Chondrocyte (in vitro differentiated cells): ENCODE data around the gene ABCA13. TPM values are rescaled to one million over a fixed set of nuclear protein-coding genes. Genes with fewer than 3 reads are reported as not detected.

Source experiments
- DNase-seq: peaks from one replicate; pipeline ENCODE4 v3.0.0; 2021; ENCODE audit warnings: mixed read lengths, low spot score
- H3K27ac Mint-ChIP-seq: one replicate; pipeline ENCODE4 v1.8.0; 2021; ENCODE audit warnings: mild to moderate bottlenecking, moderate library complexity, mixed read lengths; ENCODE audit not compliant: unreplicated experiment
- H3K27me3 Mint-ChIP-seq: 2 replicates; pipeline ENCODE4 v1.8.0; 2021; ENCODE audit warnings: low read depth, mixed read lengths
- H3K36me3 Mint-ChIP-seq: 2 replicates; pipeline ENCODE4 v1.8.0; 2021; ENCODE audit warnings: low read depth, mixed read lengths
- H3K4me1 Mint-ChIP-seq: 2 replicates; pipeline ENCODE4 v1.8.0; 2021; ENCODE audit warnings: low read depth, mild to moderate bottlenecking, mixed read lengths
- H3K4me3 Mint-ChIP-seq: one replicate; pipeline ENCODE4 v1.8.0; 2021; ENCODE audit warnings: mild to moderate bottlenecking, moderate library complexity, mixed read lengths; ENCODE audit not compliant: unreplicated experiment
- H3K9me3 Mint-ChIP-seq: 2 replicates; pipeline ENCODE4 v1.8.0; 2021; ENCODE audit warnings: low read depth, mixed read lengths
- total RNA-seq: library from RNA; stranded (reverse); gene quantifications from 3 replicates; pipeline ENCODE4 v1.2.1, GENCODE V29; 2021
- TF ChIP-seq, protein P1 (sequence below): fragments of 200-600 bp; sonication (generic); IDR thresholded peaks from 2 replicates; pipeline ENCODE4 v1.5.0; 2021; ENCODE audit warnings: antibody characterized with exemption, mild to moderate bottlenecking, moderate library complexity

ABCA13 gene
- total RNA-seq, 1 donor from 2014 or later: 0.07 TPM

- Mint-ChIP-seq H3K9me3 (peaks cover 8% of the 10 kb centered on the region), H3K4me3 (no peak overlapping the region), H3K36me3 (no peaks in the 10 kb centered on the region), H3K27ac (no peak overlapping the region), H3K4me1 (no peaks in the 10 kb centered on the region), H3K27me3 (peaks cover 5% of the 10 kb centered on the region)
- no peak for DNase-seq
- TF ChIP-seq, protein P1, sequence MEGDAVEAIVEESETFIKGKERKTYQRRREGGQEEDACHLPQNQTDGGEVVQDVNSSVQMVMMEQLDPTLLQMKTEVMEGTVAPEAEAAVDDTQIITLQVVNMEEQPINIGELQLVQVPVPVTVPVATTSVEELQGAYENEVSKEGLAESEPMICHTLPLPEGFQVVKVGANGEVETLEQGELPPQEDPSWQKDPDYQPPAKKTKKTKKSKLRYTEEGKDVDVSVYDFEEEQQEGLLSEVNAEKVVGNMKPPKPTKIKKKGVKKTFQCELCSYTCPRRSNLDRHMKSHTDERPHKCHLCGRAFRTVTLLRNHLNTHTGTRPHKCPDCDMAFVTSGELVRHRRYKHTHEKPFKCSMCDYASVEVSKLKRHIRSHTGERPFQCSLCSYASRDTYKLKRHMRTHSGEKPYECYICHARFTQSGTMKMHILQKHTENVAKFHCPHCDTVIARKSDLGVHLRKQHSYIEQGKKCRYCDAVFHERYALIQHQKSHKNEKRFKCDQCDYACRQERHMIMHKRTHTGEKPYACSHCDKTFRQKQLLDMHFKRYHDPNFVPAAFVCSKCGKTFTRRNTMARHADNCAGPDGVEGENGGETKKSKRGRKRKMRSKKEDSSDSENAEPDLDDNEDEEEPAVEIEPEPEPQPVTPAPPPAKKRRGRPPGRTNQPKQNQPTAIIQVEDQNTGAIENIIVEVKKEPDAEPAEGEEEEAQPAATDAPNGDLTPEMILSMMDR: no peak
These were observed 369.5 kb downstream of the ABCA13 start for GRCh38 chr7:48540746-48541145.

GRCh38 chr7:48548667-48549066, 377.4 kb downstream of the ABCA13 start:
- no peak for DNase-seq
- H3K4me1 Mint-ChIP-seq: no peaks in the 10 kb centered on the region
- TF ChIP-seq, protein P1: no peak
- no peak overlapping the region for H3K27ac Mint-ChIP-seq
- H3K9me3 Mint-ChIP-seq: peaks cover 10% of the 10 kb centered on the region
- no peak overlapping the region for H3K4me3 Mint-ChIP-seq
- peaks cover 10% of the 10 kb centered on the region for H3K27me3 Mint-ChIP-seq
- H3K36me3 Mint-ChIP-seq: no peaks in the 10 kb centered on the region

DNA sequence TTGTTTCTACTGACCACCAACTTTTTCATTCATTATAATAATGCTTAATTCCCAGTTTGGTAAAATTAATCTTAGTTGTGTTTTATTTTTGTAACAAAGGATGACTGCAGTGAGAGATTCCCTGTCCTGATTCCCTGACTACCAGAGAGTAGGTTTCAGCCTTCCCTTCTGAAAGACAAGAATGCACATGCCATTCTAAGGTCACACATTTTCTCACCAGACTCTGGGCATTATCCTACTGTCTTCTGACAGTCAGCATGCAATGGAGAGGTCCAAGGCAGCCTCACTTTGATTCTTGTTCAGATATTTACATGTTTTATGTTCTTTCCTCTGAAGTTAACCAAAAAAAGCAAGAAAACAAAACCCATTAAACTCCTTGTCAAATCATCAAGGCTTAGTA, 380.4 kb downstream of the ABCA13 start:
- Mint-ChIP-seq H3K9me3 (peaks cover 35% of the 10 kb centered on the region), H3K4me1 (no peaks in the 10 kb centered on the region), H3K4me3 (no peak overlapping the region), H3K36me3 (peaks cover 2% of the 10 kb centered on the region), H3K27me3 (peaks cover 5% of the 10 kb centered on the region), H3K27ac (no peak overlapping the region)
- TF ChIP-seq, protein P1: no peak
- no peak for DNase-seq

GRCh38 chr7:48563334-48563733, 392.1 kb downstream of the ABCA13 start:
- TF ChIP-seq, protein P1: no peak
- Mint-ChIP-seq H3K4me1 (no peaks in the 10 kb centered on the region), H3K4me3 (no peak overlapping the region), H3K36me3 (no peaks in the 10 kb centered on the region), H3K27me3 (no peaks in the 10 kb centered on the region), H3K27ac (no peak overlapping the region), H3K9me3 (peaks cover 4% of the 10 kb centered on the region)
- DNase-seq: no peak

DNA sequence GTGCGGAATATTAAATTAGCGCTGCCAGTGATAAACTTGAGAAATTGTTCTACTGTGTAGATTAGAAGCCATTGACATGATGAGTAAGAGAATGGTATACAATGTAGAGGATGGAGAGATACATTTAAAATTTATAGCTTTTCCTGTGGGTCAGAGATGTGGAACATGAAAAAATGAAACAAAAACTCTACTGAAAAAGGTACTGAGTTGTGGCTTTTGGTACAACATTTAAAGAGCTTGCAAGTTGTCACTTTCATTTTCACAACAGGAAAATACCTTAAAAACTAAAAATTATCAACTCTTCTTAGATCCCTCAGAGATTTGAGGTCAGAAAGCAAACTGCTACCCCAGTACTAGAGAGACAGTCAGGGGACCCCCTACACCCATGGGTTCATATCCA, 404.3 kb downstream of the ABCA13 start:
- Mint-ChIP-seq H3K36me3 (no peaks in the 10 kb centered on the region), H3K9me3 (peaks cover 2% of the 10 kb centered on the region), H3K27ac (no peak overlapping the region), H3K4me1 (no peaks in the 10 kb centered on the region), H3K4me3 (no peak overlapping the region), H3K27me3 (peaks cover 8% of the 10 kb centered on the region)
- TF ChIP-seq, protein P1: no peak
- DNase-seq: no peak
